Measurements from ENCODE around the gene NECAB2.

The NECAB2 gene

GRCh38 chr16:83967838-83968305 is at the start of gene NECAB2:
NECAB2 (plus strand) TSS chr16:83968244; CDS start chr16:83968649, 405 bp downstream.
- DNase-seq, result no peak

DNA sequence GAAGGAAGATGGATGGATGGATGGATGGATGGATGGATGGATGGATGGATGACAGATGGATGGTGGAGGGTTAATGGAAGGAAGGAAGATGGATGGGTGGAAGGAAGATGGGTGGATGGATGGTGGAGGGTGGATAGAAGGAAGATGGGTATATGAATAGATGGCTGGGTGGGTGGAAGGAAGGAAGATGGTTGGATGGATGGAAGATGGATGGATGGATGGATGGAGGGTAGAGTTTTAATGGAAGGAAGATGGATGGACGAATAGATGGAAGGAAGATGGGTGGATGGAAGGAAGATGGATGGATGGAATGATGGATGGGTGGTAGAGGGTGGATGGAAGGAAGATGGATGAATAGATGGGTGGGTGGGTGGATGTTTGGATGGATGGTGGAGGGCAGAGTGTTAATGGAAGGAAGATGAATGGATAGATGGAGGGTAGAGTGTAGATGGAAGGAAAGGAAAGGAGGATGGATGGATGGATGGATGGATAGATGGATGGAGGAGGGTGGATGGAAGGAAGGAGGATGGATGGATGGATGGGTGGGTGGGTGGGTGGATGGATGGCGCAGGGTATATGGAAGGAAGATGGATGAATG is 47.1 kb upstream of the NECAB2 start:
- DNase-seq, result no peak

DNA sequence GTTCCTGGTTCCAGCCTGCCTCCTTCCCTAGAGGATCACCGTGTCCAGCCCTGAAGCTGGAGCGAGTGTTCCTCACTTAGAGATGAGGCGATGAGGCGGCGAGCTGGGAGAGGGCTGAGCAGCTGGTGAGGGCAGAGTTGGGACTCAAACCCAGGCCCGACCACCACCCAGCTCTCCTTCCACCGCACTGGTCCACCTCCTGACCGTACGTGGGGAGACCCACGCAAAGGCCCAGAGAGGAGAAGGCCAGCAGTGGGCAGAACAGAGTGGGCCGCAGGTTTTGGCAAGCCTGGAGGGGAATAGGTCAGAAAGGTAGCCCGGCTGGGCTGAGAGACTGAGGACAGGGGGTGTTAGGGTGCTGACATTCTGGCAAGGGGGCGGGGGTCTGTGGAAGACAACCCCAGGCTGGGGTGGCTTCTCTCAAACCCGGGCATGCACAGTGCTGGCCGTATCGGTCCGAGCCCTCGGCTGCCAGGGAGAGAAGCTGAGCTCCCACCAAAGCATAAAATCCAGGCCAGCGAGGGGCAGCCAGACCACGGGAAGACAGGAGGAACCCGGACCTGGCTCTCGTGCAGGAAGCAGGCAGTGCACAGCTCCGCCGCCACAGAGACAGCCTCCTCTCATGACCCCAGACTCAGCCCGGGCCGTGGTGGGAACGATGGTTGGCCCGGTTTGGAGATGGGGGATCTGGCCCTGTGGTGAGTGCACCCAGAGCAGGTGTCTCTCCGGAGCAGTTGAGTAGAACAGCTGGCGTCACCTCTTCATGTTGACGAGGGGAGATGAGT is 44.3 kb upstream of the NECAB2 start:
- no peak for DNase-seq

GRCh38 chr16:83924686-83925085 is 43.4 kb upstream of the NECAB2 start:
- no peak for DNase-seq

GRCh38 chr16:83925095-83925905 is 42.7 kb upstream of the NECAB2 start:
- no peak for DNase-seq

DNA sequence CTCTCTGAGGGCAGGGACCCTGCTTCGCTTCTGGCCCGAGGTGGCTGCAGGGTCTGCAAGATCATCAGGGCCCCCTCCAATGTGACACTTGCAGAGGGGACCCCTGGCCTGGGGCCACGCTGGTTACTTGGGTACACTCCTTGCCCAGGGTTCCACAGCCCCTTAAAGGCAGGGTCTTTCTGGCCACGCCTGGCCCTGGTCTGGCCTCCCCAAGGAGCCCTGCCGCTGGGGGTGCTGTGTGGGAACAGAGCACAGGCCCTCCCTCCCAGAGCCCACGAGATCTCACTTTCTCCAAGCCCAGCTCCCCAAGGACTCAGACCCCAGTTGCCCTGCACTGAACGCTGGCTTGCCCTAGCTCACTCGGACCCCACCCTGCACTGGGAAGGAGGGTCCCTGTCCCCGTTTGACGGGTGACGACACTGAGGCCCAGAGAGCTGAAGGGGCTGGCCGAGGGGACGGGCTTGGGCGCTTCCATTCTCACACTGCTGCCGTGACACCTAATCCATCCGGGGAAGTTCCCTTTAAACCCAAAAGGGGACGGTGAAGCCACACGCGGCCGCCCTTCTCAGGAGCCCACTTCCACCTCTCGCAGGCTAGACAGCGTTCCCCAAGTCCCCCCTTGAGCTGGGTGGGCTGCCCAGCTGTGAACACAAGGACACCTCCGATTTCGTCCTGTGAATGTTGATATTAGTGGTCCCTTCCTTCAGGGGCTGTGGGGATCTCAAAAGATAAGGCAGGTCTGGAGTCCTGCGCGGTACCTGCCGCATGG is 41.9 kb upstream of the NECAB2 start:
- DNase-seq, result no peak

DNA sequence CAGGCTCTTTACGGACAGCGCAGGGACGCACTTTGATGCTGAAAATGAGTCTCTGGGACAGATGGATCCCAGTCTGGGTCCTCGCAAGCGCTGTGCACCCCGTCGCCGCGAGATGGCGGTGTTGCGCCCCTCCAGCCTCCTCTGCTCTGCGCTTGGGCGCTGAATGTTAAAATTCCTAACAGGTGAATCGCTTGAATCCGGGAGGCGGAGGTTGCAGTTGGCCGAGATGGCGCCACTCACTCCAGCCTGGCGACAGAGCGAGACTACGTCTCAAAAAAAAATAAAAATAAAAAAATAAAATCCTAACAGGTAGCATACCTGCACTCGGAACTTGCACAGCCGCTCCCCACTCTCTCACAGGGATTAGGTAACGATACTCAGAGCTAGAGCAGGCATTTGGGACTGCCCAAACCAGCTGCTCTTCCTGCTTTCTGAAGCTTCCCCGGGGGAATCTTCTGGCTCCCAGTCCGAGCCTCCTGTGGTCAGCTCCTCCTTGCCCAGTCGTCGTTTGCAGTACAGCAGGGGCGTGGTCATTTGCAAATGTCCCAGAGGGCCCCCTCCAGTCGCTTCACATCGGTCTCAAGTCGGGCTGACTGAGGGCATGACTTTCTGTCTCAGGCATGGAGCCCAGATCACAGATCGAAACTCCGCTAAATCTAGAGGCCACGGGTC is 41.2 kb upstream of the NECAB2 start:
- peak; percentile 58 for DNase-seq

DNA sequence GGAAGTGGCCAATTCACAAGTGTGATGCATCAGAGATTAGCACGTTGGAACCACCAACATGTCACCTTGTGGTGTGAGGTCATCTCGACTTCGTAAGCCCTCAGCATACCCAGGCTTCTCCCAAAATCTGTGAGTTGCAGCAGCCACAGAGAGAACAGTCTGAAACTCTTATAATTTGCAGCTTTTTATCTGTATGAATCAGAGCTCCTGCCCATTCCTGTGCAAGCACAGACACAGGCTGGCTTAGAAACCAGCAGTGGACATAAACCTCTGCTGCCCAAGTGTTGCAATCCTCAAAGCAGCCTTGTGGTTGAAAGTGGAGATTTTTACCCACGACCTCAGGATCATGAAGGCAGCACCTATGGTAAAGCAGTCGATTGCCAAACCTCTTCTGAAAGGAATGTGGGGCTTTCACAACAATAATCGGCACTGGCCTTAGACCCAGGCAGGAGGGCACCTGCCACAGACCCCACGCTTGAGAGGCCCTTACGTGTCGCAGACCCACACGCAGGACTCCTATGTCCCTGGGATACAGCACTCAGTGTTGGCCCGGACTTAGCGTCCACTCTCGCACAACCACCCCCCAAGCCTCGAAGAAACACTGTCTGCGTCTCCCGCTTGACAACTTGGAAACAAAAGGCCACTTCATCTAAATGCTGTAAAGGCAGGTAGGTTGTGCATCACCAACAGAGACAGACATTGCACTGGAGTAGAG is 39.5 kb upstream of the NECAB2 start:
- DNase-seq, result no peak

DNA sequence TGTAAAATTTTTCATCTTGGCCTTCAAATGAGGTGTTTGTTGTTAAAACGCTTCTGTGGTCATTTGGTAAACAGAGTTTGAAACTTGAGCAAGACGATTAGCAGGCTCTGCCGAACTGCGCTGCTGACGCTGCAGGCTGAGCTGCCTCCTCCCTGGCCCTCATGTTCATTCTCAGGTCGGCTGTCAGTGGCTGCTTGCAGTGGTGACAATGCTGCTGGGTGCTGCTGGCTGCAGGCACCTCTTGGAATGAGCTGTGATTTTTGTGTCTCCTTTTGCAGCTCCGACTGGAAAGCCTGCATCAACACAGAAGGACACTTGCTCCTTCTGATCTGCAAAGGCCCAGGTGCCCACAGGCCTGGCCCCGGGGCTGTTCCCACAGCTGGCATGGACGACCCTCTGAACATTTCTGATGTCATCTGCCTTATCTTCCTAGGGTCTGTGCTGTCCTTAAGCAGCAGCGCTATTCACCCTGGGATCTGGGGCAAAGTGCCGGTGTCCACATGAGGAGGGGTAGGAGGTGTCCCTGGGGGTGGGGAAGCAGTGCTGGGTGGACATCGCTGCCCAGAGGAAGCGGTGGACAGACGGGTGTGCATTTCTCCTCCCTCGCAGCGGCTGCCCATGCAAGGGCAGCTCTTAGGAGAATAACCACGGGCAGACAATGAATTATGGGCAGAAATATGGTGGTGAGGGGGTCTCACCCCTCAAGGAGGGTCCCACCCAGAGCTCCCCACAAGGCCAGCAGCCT is 38.1 kb upstream of the NECAB2 start:
- DNase-seq, result no peak

DNA sequence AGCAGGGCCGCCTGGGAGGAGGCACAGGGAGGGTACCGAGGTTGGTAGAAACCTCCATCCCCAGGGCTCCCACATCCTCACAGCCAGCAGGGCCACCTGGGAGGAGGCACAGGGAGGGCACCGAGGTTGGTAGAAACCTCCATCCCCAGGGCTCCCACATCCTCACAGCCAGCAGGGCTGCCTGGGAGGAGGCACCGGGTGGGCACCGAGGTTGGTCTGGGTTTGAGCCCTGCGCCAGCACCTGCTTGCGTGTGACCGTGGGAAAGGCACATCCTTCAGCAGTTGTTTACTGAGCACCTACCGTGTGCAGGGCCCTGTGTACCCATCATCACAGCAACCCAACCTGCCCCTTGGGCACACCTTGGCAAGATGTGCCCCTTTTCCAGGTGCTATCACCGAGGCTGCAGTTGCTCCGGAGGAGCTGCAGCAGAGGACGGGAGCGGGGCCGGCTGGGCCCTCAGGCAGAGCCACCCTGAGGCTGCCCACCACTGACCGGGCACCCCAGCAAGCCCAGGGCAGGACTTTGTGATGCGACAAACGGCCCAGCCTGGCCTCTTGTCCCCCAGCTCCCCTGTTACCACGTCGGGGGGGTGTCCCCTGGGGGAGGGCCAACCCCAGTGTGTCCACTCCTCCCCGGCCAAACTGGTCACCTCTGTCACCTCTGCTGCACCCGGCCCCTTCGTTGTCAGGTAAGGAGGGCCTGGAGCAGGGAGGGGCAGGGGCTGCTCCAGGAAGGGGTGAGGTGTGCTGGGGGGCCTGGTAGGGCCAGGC is 37.1 kb upstream of the NECAB2 start:
- DNase-seq, result no peak

- DNase-seq, result no peak
These were observed 36.5 kb upstream of the NECAB2 start for GRCh38 chr16:83931556-83931955.

- DNase-seq, result no peak
These were observed 35.7 kb upstream of the NECAB2 start for GRCh38 chr16:83932304-83932703.

GRCh38 chr16:83932955-83933673 is 34.9 kb upstream of the NECAB2 start:
- no peak for DNase-seq

- no peak for DNase-seq
These were observed 34.0 kb upstream of the NECAB2 start for GRCh38 chr16:83933885-83934683.

DNA sequence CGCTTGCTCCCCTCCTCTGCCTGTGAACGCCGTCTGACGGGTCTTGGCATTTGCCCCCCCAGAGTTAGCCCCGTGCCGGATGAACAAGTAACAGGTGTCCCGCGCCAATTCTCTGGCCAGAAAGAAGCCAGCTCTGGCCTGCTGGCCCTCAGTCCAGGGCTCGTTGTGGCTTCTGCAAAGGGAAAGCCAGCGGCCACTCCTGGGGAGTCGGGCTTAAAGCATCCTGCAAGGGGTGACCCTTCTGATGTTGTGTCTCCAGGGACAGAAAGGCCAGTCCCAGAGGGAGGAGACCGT is 33.4 kb upstream of the NECAB2 start:
- no peak for DNase-seq

GRCh38 chr16:83935005-83935857 is 32.8 kb upstream of the NECAB2 start:
- DNase-seq, result no peak

DNA sequence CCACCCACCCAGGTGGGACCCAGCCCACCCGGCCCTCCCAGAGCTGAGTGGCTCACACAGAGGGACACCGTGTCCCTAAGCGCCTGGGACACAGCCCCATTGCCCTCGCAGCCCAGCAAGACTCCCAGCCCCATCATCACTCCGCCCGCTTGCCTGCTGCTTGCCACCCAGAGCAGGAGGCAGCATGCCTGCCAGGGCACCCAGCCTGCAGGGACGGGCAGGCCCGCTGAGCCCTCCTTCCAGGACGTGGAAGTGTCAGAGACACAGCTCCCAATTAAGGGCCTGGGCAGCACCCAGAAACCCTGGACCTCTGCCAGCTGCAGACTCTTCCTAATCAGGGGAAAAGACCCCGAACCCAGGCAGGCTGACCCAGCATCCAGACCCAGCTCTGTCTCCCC is 32.2 kb upstream of the NECAB2 start:
- no peak for DNase-seq
